ENCODE measurements around the gene PLEKHG3. TPM values are rescaled to one million over a fixed set of nuclear protein-coding genes. Genes with fewer than 3 reads are reported as not detected.

Gene PLEKHG3
- total and polyA plus RNA-seq, 12 donors = 2.7 to 11.7 (median 8.9) TPM

- no peak overlapping the region for H3K4me3 ChIP-seq
- no peak overlapping the region for H3K27ac ChIP-seq
- TF ChIP-seq, protein P1, sequence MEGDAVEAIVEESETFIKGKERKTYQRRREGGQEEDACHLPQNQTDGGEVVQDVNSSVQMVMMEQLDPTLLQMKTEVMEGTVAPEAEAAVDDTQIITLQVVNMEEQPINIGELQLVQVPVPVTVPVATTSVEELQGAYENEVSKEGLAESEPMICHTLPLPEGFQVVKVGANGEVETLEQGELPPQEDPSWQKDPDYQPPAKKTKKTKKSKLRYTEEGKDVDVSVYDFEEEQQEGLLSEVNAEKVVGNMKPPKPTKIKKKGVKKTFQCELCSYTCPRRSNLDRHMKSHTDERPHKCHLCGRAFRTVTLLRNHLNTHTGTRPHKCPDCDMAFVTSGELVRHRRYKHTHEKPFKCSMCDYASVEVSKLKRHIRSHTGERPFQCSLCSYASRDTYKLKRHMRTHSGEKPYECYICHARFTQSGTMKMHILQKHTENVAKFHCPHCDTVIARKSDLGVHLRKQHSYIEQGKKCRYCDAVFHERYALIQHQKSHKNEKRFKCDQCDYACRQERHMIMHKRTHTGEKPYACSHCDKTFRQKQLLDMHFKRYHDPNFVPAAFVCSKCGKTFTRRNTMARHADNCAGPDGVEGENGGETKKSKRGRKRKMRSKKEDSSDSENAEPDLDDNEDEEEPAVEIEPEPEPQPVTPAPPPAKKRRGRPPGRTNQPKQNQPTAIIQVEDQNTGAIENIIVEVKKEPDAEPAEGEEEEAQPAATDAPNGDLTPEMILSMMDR (IDR thresholded peaks at IDR 0.05) = no peak
- no peak for TF ChIP-seq POLR2A (IDR thresholded peaks at IDR 0.05)
- no peak for DNase-seq
- intact Hi-C loops (cut with DNase I) = no loop called here
- no peaks in the 10 kb centered on the region for H3K9me3 ChIP-seq (replicated peaks in 1 of 3)
- 84 to 100% (median 86%) methylated on average over 1 of the region's 1 CpG for WGBS, 4 donors
- H3K36me3 ChIP-seq (replicated peaks in 1 of 2) = no peaks in the 10 kb centered on the region
- H3K27me3 ChIP-seq = no peaks in the 10 kb centered on the region
- H3K4me1 ChIP-seq (replicated peaks in 1 of 2) = peaks cover 3 to 17% of the 10 kb centered on the region in 2 donors
Measured at GRCh38 chr14:64701660-64702059, 2.6 kb upstream of the PLEKHG3 start.

- intact Hi-C loops (cut with DNase I) = no loop called here
- Histone ChIP-seq H3K27ac (no peak overlapping the region), H3K4me1 (replicated peaks in 1 of 2) (peaks cover 3 to 17% of the 10 kb centered on the region in 2 donors), H3K36me3 (replicated peaks in 1 of 2) (no peaks in the 10 kb centered on the region), H3K9me3 (replicated peaks in 1 of 3) (no peaks in the 10 kb centered on the region), H3K4me3 (no peak overlapping the region), H3K27me3 (no peaks in the 10 kb centered on the region)
- WGBS, 4 donors = 72 to 83% (median 77%) methylated on average over 22 to 25 of the region's 25 CpGs
- TF ChIP-seq POLR2A (IDR thresholded peaks at IDR 0.05) = no peak
- TF ChIP-seq, protein P1 (IDR thresholded peaks at IDR 0.05) = no peak
- DNase-seq = no peak
Measured at GRCh38 chr14:64702493-64703394, 1.5 kb upstream of the PLEKHG3 start.

DNA sequence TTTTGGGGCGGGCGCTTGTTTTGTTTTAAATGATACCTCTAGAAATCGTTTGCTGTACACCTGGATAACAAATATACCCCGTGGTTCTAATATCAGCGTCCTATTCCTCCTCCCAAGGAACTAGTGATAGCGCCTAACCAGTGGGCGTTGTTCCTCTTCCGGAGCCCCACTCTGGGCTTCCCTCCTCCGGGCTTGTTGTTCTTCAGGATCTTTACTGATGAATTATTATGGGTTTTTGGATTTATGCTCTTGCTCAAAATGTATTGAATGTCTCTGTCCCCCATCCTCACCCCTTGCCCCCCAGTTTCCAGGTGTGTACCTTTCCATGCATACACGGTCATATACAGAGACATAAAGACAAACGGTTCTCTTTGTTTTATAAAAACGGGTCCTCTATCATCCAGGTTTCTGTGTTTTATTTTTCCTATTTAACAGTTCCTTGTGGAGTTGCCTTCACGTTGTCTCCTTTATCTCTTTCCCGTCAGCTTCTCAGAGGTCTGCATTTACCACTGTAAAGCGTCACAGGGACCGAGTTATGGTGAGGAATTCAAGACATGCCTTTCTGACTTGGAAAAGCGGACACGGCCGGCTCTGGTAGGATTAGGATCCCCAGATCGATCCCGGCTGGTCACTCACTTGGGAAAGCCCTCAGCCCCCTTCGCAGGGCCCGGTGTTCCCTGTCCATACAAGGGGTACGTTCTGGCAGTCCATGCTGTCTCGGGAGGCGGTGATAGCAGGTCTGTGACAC lies 655 bp upstream of the PLEKHG3 start:
- H3K27me3 ChIP-seq = no peaks in the 10 kb centered on the region
- intact Hi-C loops (cut with DNase I) = no loop called here
- no peaks in the 10 kb centered on the region for H3K9me3 ChIP-seq (replicated peaks in 1 of 3)
- no peaks in the 10 kb centered on the region for H3K36me3 ChIP-seq (replicated peaks in 1 of 2)
- peak overlapping the region in 2 of 5 donors; percentile 65 to 83 for H3K27ac ChIP-seq
- H3K4me3 ChIP-seq = peak overlapping the region in 2 of 4 donors; percentile 48 to 58
- H3K4me1 ChIP-seq (replicated peaks in 1 of 2) = peaks cover 3 to 21% of the 10 kb centered on the region in 2 donors
- TF ChIP-seq, protein P1 (IDR thresholded peaks at IDR 0.05) = no peak
- no peak for TF ChIP-seq POLR2A (IDR thresholded peaks at IDR 0.05)
- DNase-seq = no peak
- WGBS, 4 donors = 31 to 49% (median 34%) methylated on average over 21 to 26 of the region's 26 CpGs

- intact Hi-C loops (cut with DNase I) = no loop called here
- Histone ChIP-seq H3K27me3 (no peaks in the 10 kb centered on the region), H3K4me3 (peak overlapping the region; percentile 11 to 58 (median 47)), H3K4me1 (replicated peaks in 1 of 2) (peaks cover 3 to 21% of the 10 kb centered on the region in 2 donors), H3K9me3 (replicated peaks in 1 of 3) (no peaks in the 10 kb centered on the region), H3K27ac (peak overlapping the region in 4 of 5 donors; percentile 3 to 83 (median 52)), H3K36me3 (replicated peaks in 1 of 2) (no peaks in the 10 kb centered on the region)
- TF ChIP-seq, protein P1 (IDR thresholded peaks at IDR 0.05) = no peak
- no peak for TF ChIP-seq POLR2A (IDR thresholded peaks at IDR 0.05)
- WGBS, 4 donors = 12 to 29% (median 20%) methylated on average over 5 to 51 of the region's 51 CpGs
- peak in 1 of 7 donors; percentile 33 for DNase-seq
Measured at GRCh38 chr14:64704743-64705380, 638 bp downstream of the PLEKHG3 start.
